Neural cell (in vitro differentiated cells): ENCODE results near the gene CLSTN1. TPM values are rescaled to one million over a fixed set of nuclear protein-coding genes. Genes with fewer than 3 reads are reported as not detected.
"Not testable (repeated sequence)": the region's sequence is repeated elsewhere in the genome, so short reads cannot be mapped to it uniquely, and the experiment has no call there.

Experiments used
- H2AFZ ChIP-seq: fragments of 200-600, 300-800 bp; sonication (generic), shearing (Covaris generic); 2 replicates; pipeline ENCODE4 v1.6.0; 2014; ENCODE audit warnings: low read depth, mild to moderate bottlenecking, antibody characterized with exemption, low read length, moderate library complexity
- H3F3A ChIP-seq: fragments of 200-600 bp; shearing (Covaris generic); 2 replicates; pipeline ENCODE4 v1.6.1; 2016; ENCODE audit warnings: mild to moderate bottlenecking, moderate library complexity, mixed read lengths, antibody characterized with exemption, low read length; ENCODE audit not compliant: insufficient read depth, poor library complexity, severe bottlenecking
- H3K27ac ChIP-seq: fragments of 200-600, 300-800 bp; sonication (generic), shearing (Covaris generic); 2 replicates; pipeline ENCODE4 v1.5.1; 2014; ENCODE audit warnings: mild to moderate bottlenecking, low read length, moderate library complexity
- H3K27me3 ChIP-seq: fragments of 300-800, 200-600 bp; sonication (generic), shearing (Covaris generic); 2 replicates; pipeline ENCODE4 v1.6.0; 2014; ENCODE audit warnings: mild to moderate bottlenecking, low read depth, low read length, moderate library complexity; ENCODE audit not compliant: insufficient read depth
- H3K36me3 ChIP-seq: fragments of 300-800, 200-600 bp; sonication (generic), shearing (Covaris generic); 2 replicates; pipeline ENCODE4 v1.5.1; 2014; ENCODE audit warnings: mild to moderate bottlenecking, antibody characterized with exemption, low read length, moderate library complexity; ENCODE audit not compliant: insufficient read depth
- H3K4me2 ChIP-seq: fragments of 300-800, 200-600 bp; sonication (generic), shearing (Covaris generic); 2 replicates; pipeline ENCODE4 v1.6.0; 2014; ENCODE audit warnings: mild to moderate bottlenecking, low read length
- H3K4me3 ChIP-seq: fragments of 300-800, 200-600 bp; sonication (generic), shearing (Covaris generic); 2 replicates; pipeline ENCODE4 v1.5.1; 2014; ENCODE audit warnings: mild to moderate bottlenecking, low read length, moderate library complexity
- H3K79me2 ChIP-seq: fragments of 200-600 bp; shearing (Covaris generic); replicated peaks from 2 replicates; pipeline ENCODE4 v1.6.0; 2014; ENCODE audit warnings: mild to moderate bottlenecking, low read length, moderate library complexity; ENCODE audit not compliant: insufficient read depth
- H3K9ac ChIP-seq: fragments of 300-800, 200-600 bp; sonication (generic), shearing (Covaris generic); 2 replicates; pipeline ENCODE4 v1.6.1; 2016; ENCODE audit warnings: mild to moderate bottlenecking, low read length, mixed read lengths
- H3K9me2 ChIP-seq: fragments of 200-600 bp; shearing (Covaris generic); 2 replicates; pipeline ENCODE4 v1.6.1; 2016; ENCODE audit warnings: mild to moderate bottlenecking, low read length, mixed read lengths; ENCODE audit not compliant: insufficient read depth
- H3K9me3 ChIP-seq: fragments of 200-600, 300-800 bp; sonication (generic), shearing (Covaris generic); 2 replicates; pipeline ENCODE4 v1.6.1; 2016; ENCODE audit warnings: mild to moderate bottlenecking, mixed run types, low read length, moderate library complexity, mixed read lengths
- H4K20me1 ChIP-seq: fragments of 200-600 bp; shearing (Covaris generic); 2 replicates; pipeline ENCODE4 v1.6.1; 2016; ENCODE audit warnings: mild to moderate bottlenecking, mixed run types; ENCODE audit not compliant: insufficient read depth
- CTCF ChIP-seq: fragments of 450-650 bp; IDR thresholded peaks from 2 replicates; pipeline ENCODE4 v1.5.1; 2014; ENCODE audit warnings: antibody characterized with exemption, mild to moderate bottlenecking, moderate library complexity; ENCODE audit not compliant: poor library complexity, severe bottlenecking
- EP300 ChIP-seq: fragments of 450-650 bp; conservative IDR thresholded peaks from 2 replicates; pipeline ENCODE4 v1.6.1; 2014; ENCODE audit warnings: antibody characterized with exemption, mild to moderate bottlenecking, moderate library complexity; ENCODE audit not compliant: poor library complexity, severe bottlenecking
- EZH2 ChIP-seq: fragments of 200-600, 300-800 bp; shearing (Covaris generic), sonication (generic); IDR thresholded peaks from 2 replicates; pipeline ENCODE4 v1.6.1; 2014; ENCODE audit warnings: antibody characterized with exemption, low read length, borderline replicate concordance, mild to moderate bottlenecking; ENCODE audit not compliant: insufficient read depth, poor library complexity, severe bottlenecking
- MXI1 ChIP-seq: fragments of 450-650 bp; conservative IDR thresholded peaks from 2 replicates; pipeline ENCODE4 v1.6.1; 2014; ENCODE audit warnings: antibody characterized with exemption, mild to moderate bottlenecking; ENCODE audit not compliant: poor library complexity, severe bottlenecking
- POLR2AphosphoS5 ChIP-seq: IDR thresholded peaks from 2 replicates; pipeline ENCODE4 v1.6.1; 2012
- RAD21 ChIP-seq: fragments of 450-650 bp; conservative IDR thresholded peaks from 2 replicates; pipeline ENCODE4 v1.6.1; 2014; ENCODE audit warnings: antibody characterized with exemption, mild to moderate bottlenecking, moderate library complexity
- REST ChIP-seq: IDR thresholded peaks from 2 replicates; pipeline ENCODE4 v1.6.1; 2012; ENCODE audit warnings: borderline replicate concordance
- SMC3 ChIP-seq: fragments of 450-650 bp; conservative IDR thresholded peaks from 2 replicates; pipeline ENCODE4 v1.6.1; 2014; ENCODE audit warnings: antibody characterized with exemption, mild to moderate bottlenecking, moderate library complexity; ENCODE audit not compliant: poor library complexity
- TAF1 ChIP-seq: IDR thresholded peaks from 2 replicates; pipeline ENCODE4 v1.6.1; 2012; ENCODE audit warnings: low read depth
- polyA plus RNA-seq: library from polyadenylated mRNA; depleted of rRNA; stranded (reverse); fragments of >200 nt; gene quantifications from 2 replicates; pipeline ENCODE4 v1.2.3, GENCODE V29; 2014

CLSTN1 gene
- polyA plus RNA-seq, 1 donor from 2014 or later, result 77.2 TPM

GRCh38 chr1:9792156-9793042 lies 31.4 kb downstream of the CLSTN1 start:
- Histone ChIP-seq H4K20me1 (no peaks in the 10 kb centered on the region), H3K4me3 (no peak overlapping the region), H3K27ac (no peak overlapping the region), H3K9ac (no peak overlapping the region), H3K27me3 (no peaks in the 10 kb centered on the region), H2AFZ (no peak overlapping the region), H3K36me3 (no peaks in the 10 kb centered on the region), H3K9me3 (no peaks in the 10 kb centered on the region), H3K9me2 (no peaks in the 10 kb centered on the region), H3F3A (no peaks in the 10 kb centered on the region), H3K79me2 (peaks cover 42% of the 10 kb centered on the region), H3K4me2 (no peak overlapping the region)
- no peak for TF ChIP-seq EZH2
- peak; percentile 26 for TF ChIP-seq CTCF

GRCh38 chr1:9789700-9790099 lies 34.1 kb downstream of the CLSTN1 start:
- H3K27me3 ChIP-seq, H3F3A ChIP-seq, H3K4me2 ChIP-seq, H3K9me3 ChIP-seq, H3K9ac ChIP-seq, H4K20me1 ChIP-seq, H3K4me3 ChIP-seq, H3K36me3 ChIP-seq, H3K27ac ChIP-seq, H3K9me2 ChIP-seq, H2AFZ ChIP-seq: not testable (repeated sequence)
- peaks cover 34% of the 10 kb centered on the region for H3K79me2 ChIP-seq

- Histone ChIP-seq H3K9me2 (no peaks in the 10 kb centered on the region), H3K27ac (no peak overlapping the region), H3K9me3 (no peaks in the 10 kb centered on the region), H3K9ac (no peak overlapping the region), H4K20me1 (no peaks in the 10 kb centered on the region), H3K79me2 (peaks cover 40% of the 10 kb centered on the region), H2AFZ (no peak overlapping the region), H3K27me3 (no peaks in the 10 kb centered on the region), H3K36me3 (no peaks in the 10 kb centered on the region), H3K4me2 (no peak overlapping the region), H3F3A (no peaks in the 10 kb centered on the region), H3K4me3 (no peak overlapping the region)
- TF ChIP-seq POLR2AphosphoS5 (no peak), REST (no peak), SMC3 (no peak), MXI1 (no peak), CTCF (no peak), TAF1 (no peak), RAD21 (no peak), EP300 (no peak), EZH2 (no peak)
These were observed 36.1 kb downstream of the CLSTN1 start for GRCh38 chr1:9787702-9788101.
